GM21390 (cell line): Measurements from ENCODE around the gene LRRC8C.

Experiments used
- ATAC-seq: cut with Tn5 transposase; IDR thresholded peaks from one replicate; pipeline ENCODE4 v1.9.1; 2021; ENCODE audit not compliant: unreplicated experiment

The LRRC8C gene

GRCh38 chr1:89633248-89633799 lies 404 bp downstream of the LRRC8C start:
- ATAC-seq, result peak; percentile 47

DNA sequence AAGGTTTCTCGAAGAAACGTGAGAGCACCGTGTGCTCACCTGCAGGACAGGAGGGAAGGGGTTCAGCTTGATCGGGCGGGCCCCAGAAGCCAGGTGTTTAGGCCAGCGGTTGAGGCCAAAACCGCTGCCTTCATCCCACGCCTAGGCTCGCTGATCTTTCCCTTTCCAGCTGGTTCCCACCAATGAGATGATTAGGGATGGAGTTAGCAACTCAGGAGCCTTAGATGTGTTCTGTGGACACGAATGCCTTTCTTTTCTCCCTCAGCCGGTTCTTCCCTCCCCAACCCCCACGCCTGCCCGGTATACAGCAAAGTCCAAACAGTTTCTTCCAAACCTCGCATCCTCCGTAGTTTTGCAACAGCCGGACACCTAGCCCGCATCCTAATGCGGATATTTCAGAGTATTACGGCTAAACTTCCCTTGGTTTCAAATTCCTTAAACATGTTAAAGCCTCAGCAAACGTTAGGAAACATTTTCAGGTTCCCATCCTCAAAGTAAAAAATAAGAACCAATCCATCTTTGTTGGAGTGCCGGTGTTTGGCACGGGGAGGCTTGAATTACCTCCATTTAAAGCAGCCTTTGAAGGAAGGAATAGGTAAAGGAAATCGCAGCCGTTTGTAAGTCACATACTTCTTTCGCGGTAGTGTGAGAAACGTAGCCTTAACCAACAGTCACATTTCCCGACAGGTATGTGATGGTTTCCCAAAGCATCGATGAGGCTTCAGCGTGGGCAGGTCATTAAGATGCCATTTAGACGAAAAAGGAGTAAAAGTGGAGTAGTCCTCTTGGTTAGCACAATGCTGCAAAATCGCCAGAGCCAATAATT lies 1.1 kb downstream of the LRRC8C start:
- ATAC-seq, result no peak

GRCh38 chr1:89635825-89636815 lies 3.2 kb downstream of the LRRC8C start:
- ATAC-seq, result no peak

DNA sequence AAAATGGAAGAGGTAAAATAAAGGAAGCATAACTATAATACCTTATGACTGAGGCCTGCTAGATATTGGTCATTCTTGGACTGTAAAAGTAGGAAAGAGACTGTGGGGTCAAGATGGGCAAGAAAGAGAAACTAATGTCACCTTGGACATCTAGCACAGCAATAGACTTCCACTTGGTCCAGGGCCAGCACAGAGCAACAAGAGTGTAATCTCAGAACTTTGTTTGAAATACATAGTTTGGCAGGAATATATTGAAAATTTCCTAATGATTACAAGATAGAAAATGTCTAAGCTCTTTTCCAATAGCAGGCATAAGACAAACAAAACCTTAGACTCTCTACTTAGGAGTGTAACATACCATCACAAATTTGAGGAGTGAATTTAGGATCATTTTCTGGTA lies 4.6 kb downstream of the LRRC8C start:
- no peak for ATAC-seq

DNA sequence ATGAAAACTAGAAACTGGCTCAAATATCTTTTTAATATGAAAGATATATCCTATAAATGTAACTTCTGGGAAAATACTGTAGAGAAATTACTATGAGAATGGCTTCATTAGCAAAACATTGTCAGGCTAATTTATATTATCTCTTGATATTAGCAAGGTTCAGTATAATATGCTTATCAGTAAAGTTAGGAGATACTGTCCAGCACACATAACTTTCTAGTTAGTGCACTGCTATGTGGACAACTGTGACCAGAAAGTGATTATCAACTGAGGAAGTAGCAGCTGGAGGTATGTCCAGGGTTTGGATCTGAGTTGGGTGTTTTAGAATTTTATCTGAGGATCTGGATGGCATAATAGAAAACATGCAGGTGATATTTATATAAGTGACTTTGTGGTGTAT lies 7.5 kb downstream of the LRRC8C start:
- ATAC-seq, result no peak

- ATAC-seq, result no peak
Observed at GRCh38 chr1:89641781-89642180, 8.9 kb downstream of the LRRC8C start.

GRCh38 chr1:89643577-89643976 lies 10.7 kb downstream of the LRRC8C start:
- no peak for ATAC-seq

DNA sequence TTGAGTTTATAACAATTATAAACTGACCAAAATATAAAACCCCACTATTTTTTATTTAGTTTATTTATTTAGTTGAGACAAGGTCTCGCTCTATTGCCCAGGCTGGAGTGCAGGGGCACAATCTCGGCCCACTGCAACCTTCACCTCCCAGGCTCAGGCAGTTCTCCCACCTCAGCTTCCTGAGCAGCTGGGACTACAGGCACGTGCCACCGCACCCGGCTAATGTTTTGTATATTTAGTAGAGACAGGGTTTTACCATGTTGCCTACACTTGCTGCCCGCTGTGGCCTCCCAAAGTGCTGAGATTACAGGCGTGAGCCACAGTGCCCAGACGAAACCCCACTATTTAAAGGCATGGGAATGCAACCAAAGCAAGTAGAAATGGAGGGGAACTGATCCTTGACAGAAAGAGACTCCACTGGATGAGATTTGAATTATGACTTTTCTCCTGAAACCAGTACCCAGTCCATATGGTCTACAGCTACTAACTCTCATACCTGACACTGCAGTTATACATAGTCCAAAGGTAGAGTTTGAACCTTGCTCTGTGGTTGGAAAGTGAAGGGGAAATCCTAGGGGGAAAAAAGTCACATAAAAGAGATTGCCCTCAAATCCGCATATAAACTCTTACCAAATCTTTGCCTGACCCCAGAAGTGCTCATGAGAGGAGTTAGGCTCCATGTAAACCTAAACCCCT lies 11.3 kb downstream of the LRRC8C start:
- no peak for ATAC-seq

DNA sequence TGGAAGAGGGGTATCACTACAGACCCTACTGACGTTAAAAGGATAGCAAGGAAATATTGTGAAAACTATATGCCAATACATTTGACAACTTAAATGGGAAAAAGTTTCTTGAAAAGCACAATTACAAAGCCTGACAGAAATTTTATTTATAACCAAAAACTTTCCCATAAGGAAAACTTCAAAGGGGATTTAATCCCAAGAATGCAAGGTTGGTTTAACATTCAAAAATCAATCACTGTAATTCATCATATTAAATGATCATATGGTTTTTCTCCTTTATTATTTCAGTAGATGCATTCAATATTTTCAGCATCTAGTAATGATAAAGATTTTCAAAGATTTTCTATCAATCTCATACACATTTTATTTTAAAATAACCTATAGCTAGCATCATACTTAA lies 13.3 kb downstream of the LRRC8C start:
- ATAC-seq, result no peak

- no peak for ATAC-seq
Observed at GRCh38 chr1:89649783-89650182, 16.9 kb downstream of the LRRC8C start.

DNA sequence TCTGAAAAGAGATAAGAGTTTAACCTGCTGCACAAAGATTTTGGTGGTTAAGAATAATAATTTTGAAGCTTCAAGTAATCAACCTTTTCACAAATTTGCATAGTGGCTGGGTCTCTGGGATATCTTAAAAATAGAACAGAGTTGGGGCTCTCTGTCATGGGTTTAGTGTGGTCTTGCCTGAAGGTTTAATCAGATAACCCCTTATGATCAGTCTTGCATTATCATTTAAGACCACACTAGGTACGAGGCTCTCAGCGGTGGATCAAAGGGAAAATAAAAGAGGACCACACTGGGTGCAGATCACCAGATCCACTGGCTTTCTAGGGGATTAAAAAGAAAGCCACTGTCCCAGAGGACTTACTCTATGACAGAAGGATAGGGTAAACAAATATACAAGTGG lies 19.5 kb downstream of the LRRC8C start:
- ATAC-seq, result no peak

DNA sequence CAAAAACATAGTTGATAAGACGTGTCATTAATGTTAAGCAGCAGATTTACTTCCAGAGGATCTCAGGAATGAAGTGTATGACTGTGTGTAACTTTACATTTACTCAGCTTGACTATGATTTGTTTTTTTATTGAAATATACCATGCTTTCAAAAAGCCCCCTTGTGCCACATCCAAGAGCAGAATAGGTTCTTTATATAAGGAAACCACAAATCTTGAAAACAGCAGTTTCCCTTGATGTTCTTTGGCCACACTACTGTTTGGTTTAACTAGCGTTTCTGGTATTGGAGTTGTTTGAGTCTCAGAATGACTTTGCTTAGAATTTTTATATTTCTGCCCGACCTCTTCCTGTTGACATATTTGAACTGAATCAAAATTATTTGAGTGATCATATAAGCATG lies 25.0 kb downstream of the LRRC8C start:
- peak; percentile 68 for ATAC-seq

- ATAC-seq, result no peak
Observed at GRCh38 chr1:89659322-89660081, 26.6 kb downstream of the LRRC8C start.

- no peak for ATAC-seq
Observed at GRCh38 chr1:89660224-89661061, 27.5 kb downstream of the LRRC8C start.

- no peak for ATAC-seq
Observed at GRCh38 chr1:89665941-89666340, 33.0 kb downstream of the LRRC8C start.

- ATAC-seq, result no peak
Observed at GRCh38 chr1:89666640-89667039, 33.7 kb downstream of the LRRC8C start.

- no peak for ATAC-seq
Observed at GRCh38 chr1:89667691-89668090, 34.8 kb downstream of the LRRC8C start.

GRCh38 chr1:89668961-89669360 lies 36.0 kb downstream of the LRRC8C start:
- no peak for ATAC-seq

- ATAC-seq, result no peak
Observed at GRCh38 chr1:89669441-89669840, 36.5 kb downstream of the LRRC8C start.
